GM12878 (cell line): ENCODE measurements around the gene ISG20. TPM values are rescaled to one million over a fixed set of nuclear protein-coding genes. Genes with fewer than 3 reads are reported as not detected.

Experiments
- ATAC-seq: fragments of 200-7000 bp; cut with Tn5 transposase; 3 replicates; pipeline ENCODE4 v1.9.1; 2020; ENCODE audit warnings: mild to moderate bottlenecking, moderate library complexity
- BruUV-seq: library from RNA; stranded (reverse); fragments of 400-500 nt; replicated peaks from 2 replicates; lab custom pipeline; 2021; lab: Mats Ljungman, UMichigan
- CTCF ChIA-PET: fragments of 300-600 bp; sonication (Branson Sonifier 250); formaldehyde crosslinking; extraction: SDS; loops from one replicate; lab custom pipeline; 2021; ENCODE audit warnings: inconsistent platforms; lab: Yijun Ruan, JAX
- POLR2A ChIA-PET: fragments of 350-600 bp; formaldehyde crosslinking; extraction: SDS; loops from one replicate; lab custom pipeline; 2021; ENCODE audit warnings: inconsistent platforms; lab: Charles Lee
- RAD21 ChIA-PET: fragments of 300-600 bp; sonication (Branson Sonifier 250); formaldehyde crosslinking; loops from one replicate; lab custom pipeline; 2023; ENCODE audit warnings: antibody characterized with exemption; ENCODE audit not compliant: unreplicated experiment; lab: Charles Lee
- SMC1A ChIA-PET: fragments of 300-600 bp; sonication (Branson Sonifier 250); formaldehyde crosslinking; loops from one replicate; lab custom pipeline; 2023; ENCODE audit not compliant: unreplicated experiment, uncharacterized antibody; lab: Charles Lee
- DNase-seq: peaks from one replicate; pipeline ENCODE4 v3.0.0-alpha.2; 2011; ENCODE audit warnings: low read depth, low spot score
- FAIRE-seq: peaks from 3 replicates; lab custom pipeline; 2011; peaks lifted over from hg19 to GRCh38; lab: Jason Lieb, UNC
- H2AFZ ChIP-seq: 2 replicates; pipeline ENCODE4 v1.6.0; 2011; ENCODE audit warnings: low read depth, low read length, control low read depth; ENCODE audit not compliant: control insufficient read depth
- H3K27ac ChIP-seq: 2 replicates; pipeline ENCODE4 v1.5.1; 2011; ENCODE audit warnings: control low read depth; ENCODE audit not compliant: control insufficient read depth, insufficient read depth
- H3K27me3 ChIP-seq, 2 experiments: replicated peaks in 1 of 2; 2 replicates each; pipeline versions ENCODE4 v1.6.0 to v1.6.1; 2011; ENCODE audit warnings: low read length in 1 of 2; ENCODE audit not compliant: control insufficient read depth in 2 of 2, insufficient read depth in 2 of 2
- H3K36me3 ChIP-seq, 2 experiments: 2 replicates each; pipeline ENCODE4 v1.5.1; 2011; ENCODE audit warnings: low read length in 1 of 2; ENCODE audit not compliant: control insufficient read depth in 2 of 2, insufficient read depth in 2 of 2
- H3K4me1 ChIP-seq: 2 replicates; pipeline ENCODE4 v1.6.1; 2011; ENCODE audit warnings: mild to moderate bottlenecking, low read length, moderate library complexity, mixed read lengths; ENCODE audit not compliant: control insufficient read depth, insufficient read depth
- H3K4me2 ChIP-seq: 2 replicates; pipeline ENCODE4 v1.6.0; 2011; ENCODE audit warnings: control low read depth; ENCODE audit not compliant: control insufficient read depth, insufficient read depth
- H3K4me3 ChIP-seq: fragments of 200-600 bp; sonication (generic); 2 replicates; pipeline ENCODE4 v1.5.1; 2016
- H3K79me2 ChIP-seq: 2 replicates; pipeline ENCODE4 v1.6.0; 2011; ENCODE audit warnings: low read length; ENCODE audit not compliant: control insufficient read depth, insufficient read depth
- H3K9ac ChIP-seq: 2 replicates; pipeline ENCODE4 v1.8.0; 2011; ENCODE audit warnings: low read length, control low read depth, mixed read lengths; ENCODE audit not compliant: control insufficient read depth, insufficient read depth
- H3K9me3 ChIP-seq: replicated peaks from 3 replicates; pipeline ENCODE4 v1.5.1; 2011; ENCODE audit warnings: mild to moderate bottlenecking, low read length; ENCODE audit not compliant: control insufficient read depth, insufficient read depth
- H4K20me1 ChIP-seq: 2 replicates; pipeline ENCODE4 v1.6.0; 2011; ENCODE audit not compliant: control insufficient read depth, insufficient read depth
- CEBPZ ChIP-seq: fragments of 150-350 bp; IDR thresholded peaks from 2 replicates; pipeline ENCODE4 v1.6.1; 2016; ENCODE audit warnings: low read depth, low read length
- E4F1 ChIP-seq: fragments of 450-650 bp; IDR thresholded peaks from 2 replicates; pipeline ENCODE4 v1.6.1; 2018; ENCODE audit warnings: borderline replicate concordance, mild to moderate bottlenecking; ENCODE audit not compliant: partially characterized antibody
- MEF2B ChIP-seq: fragments of 450-650 bp; IDR thresholded peaks from 2 replicates; pipeline ENCODE4 v1.6.1; 2018; ENCODE audit warnings: mild to moderate bottlenecking, moderate library complexity; ENCODE audit not compliant: partially characterized antibody, poor library complexity, severe bottlenecking
- MYC ChIP-seq: IDR thresholded peaks from 2 replicates; pipeline ENCODE4 v1.6.1; 2011; ENCODE audit warnings: mild to moderate bottlenecking, low read length, moderate library complexity, inconsistent platforms; ENCODE audit not compliant: insufficient read depth, insufficient replicate concordance, insufficient read length, severe bottlenecking
- NR2F1 ChIP-seq: fragments of 450-650 bp; conservative IDR thresholded peaks from 2 replicates; pipeline ENCODE4 v1.6.1; 2017; ENCODE audit warnings: mild to moderate bottlenecking
- NRF1 ChIP-seq: conservative IDR thresholded peaks from 2 replicates; pipeline ENCODE4 v1.6.1; 2011; ENCODE audit warnings: mild to moderate bottlenecking, low read depth, low read length, improper control_type of control experiment
- RB1 ChIP-seq: fragments of 450-650 bp; formaldehyde crosslinking; IDR thresholded peaks from 2 replicates; pipeline ENCODE4 v1.6.1; 2017; ENCODE audit warnings: mild to moderate bottlenecking, borderline replicate concordance
- RUNX3 ChIP-seq: IDR thresholded peaks from 2 replicates; pipeline ENCODE4 v1.6.1; 2012; ENCODE audit warnings: low read length, inconsistent platforms
- SMAD1 ChIP-seq: fragments of 450-650 bp; IDR thresholded peaks from 2 replicates; pipeline ENCODE4 v1.6.1; 2018; ENCODE audit warnings: mild to moderate bottlenecking, low read depth; ENCODE audit not compliant: partially characterized antibody
- SMAD5 ChIP-seq: IDR thresholded peaks from 2 replicates; pipeline ENCODE4 v1.6.1; 2016; ENCODE audit warnings: antibody characterized with exemption, low read depth
- SREBF2 ChIP-seq: IDR thresholded peaks from 2 replicates; pipeline ENCODE4 v1.6.1; 2012; ENCODE audit warnings: mild to moderate bottlenecking, low read length
- SUZ12 ChIP-seq: fragments of 200-600 bp; sonication (generic); IDR thresholded peaks from one replicate; pipeline ENCODE4 v1.6.1; 2018; ENCODE audit warnings: antibody characterized with exemption, mild to moderate bottlenecking; ENCODE audit not compliant: unreplicated experiment
- TCF12 ChIP-seq: IDR thresholded peaks from 2 replicates; pipeline ENCODE4 v1.6.1; 2011; ENCODE audit warnings: low read depth, mild to moderate bottlenecking, low read length
- USF1 ChIP-seq: IDR thresholded peaks from 2 replicates; pipeline ENCODE4 v1.6.1; 2011; ENCODE audit warnings: borderline replicate concordance, low read depth, mild to moderate bottlenecking, moderate library complexity, mixed read lengths, low read length; ENCODE audit not compliant: insufficient read depth; ENCODE audit errors: extremely low read length
- USF2 ChIP-seq: IDR thresholded peaks from 2 replicates; pipeline ENCODE4 v1.6.1; 2011; ENCODE audit warnings: low read depth, low read length, improper control_type of control experiment, borderline replicate concordance
- YY1 ChIP-seq: IDR thresholded peaks from 2 replicates; pipeline ENCODE4 v1.6.1; 2011; ENCODE audit warnings: low read depth, mild to moderate bottlenecking, low read length
- WGBS: methylation state at CpG from one replicate; pipeline ENCODE4 v1.1.6; 2016; ENCODE audit warnings: low lambda C conversion rate; ENCODE audit not compliant: insufficient replicate concordance, insufficient coverage; ENCODE audit errors: missing lambda C conversion rate; 5-methylcytosine and 5-hydroxymethylcytosine counted together
- in situ Hi-C: fragments of 300-500 bp; cut with MboI; formaldehyde crosslinking; loops from 9 replicates; pipeline ENCODE4 v1.14.3; 2018; ENCODE audit warnings: mixed read lengths
- intact Hi-C: fragments of 100-400 bp; cut with micrococcal nuclease; formaldehyde crosslinking; loops from one replicate; pipeline ENCODE4 v1.14.2; 2022; ENCODE audit not compliant: unreplicated experiment
- polyA plus RNA-seq, 11 experiments: library from polyadenylated mRNA; depleted of rRNA in 4 of 11; unstranded in 6 of 11; stranded (reverse) in 5 of 11; fragments of >200 nt; fragmentation: Nextera tagmentation in 4 of 11; fragmentation: Illumina TruSeq in 1 of 11; extraction: Ambion mirVana in 4 of 11; extraction: Trizol in 1 of 11; gene quantifications; 1 replicate in 1 of 11; 2 replicates in 10 of 11; pipeline versions ENCODE4 v1.2.1 to v1.2.3, GENCODE V29; 2011 to 2016; ENCODE audit warnings: inconsistent platforms in 2 of 11, missing spikeins in 2 of 11, low read depth in 1 of 11
- total RNA-seq, 4 experiments: library from RNA; depleted of rRNA in 3 of 4; stranded (reverse); fragments of >200 nt in 3 of 4; fragmentation: Illumina TruSeq in 1 of 4; extraction: Trizol in 1 of 4; gene quantifications; 2 replicates each; pipeline versions ENCODE4 v1.2.1 to v1.2.3, GENCODE V29; 2013 to 2021

Gene ISG20
- total and polyA plus RNA-seq, 10 of the 15 experiments (the other 5 are each of a cell fraction or from before 2014, with no cell fraction given), result 23.4 to 210 (median 85.9) TPM

GRCh38 chr15:88652456-88653199 is 13.8 kb downstream of the ISG20 start:
- ATAC-seq (no peak), DNase-seq (no peak), FAIRE-seq (no peak)
- intact Hi-C loops, result no loop called here
- H2AFZ ChIP-seq, result no peak overlapping the region
- H3K4me1 ChIP-seq, result peaks cover 35% of the 10 kb centered on the region
- H3K27ac ChIP-seq, result no peak overlapping the region
- ChIA-PET POLR2A (no interaction called here), CTCF (interaction anchor here (5.8 kb wide), 1 partner anchor 28 kb away, joined by 61 read pairs; no protein-coding TSS in a partner anchor), SMC1A (interaction anchor here (1.1 kb wide), 1 partner anchor 28 kb away, joined by 7 read pairs; no protein-coding TSS in a partner anchor), RAD21 (no interaction called here)
- no peaks in the 10 kb centered on the region for H3K27me3 ChIP-seq
- H3K4me2 ChIP-seq, result no peak overlapping the region
- no peaks in the 10 kb centered on the region; the same call in 1 of the 2 replicates for H4K20me1 ChIP-seq
- WGBS, result 75% methylated on average over 6 of the region's 8 CpGs
- H3K79me2 ChIP-seq, result peaks cover 1% of the 10 kb centered on the region
- no TSS peak for BruUV-seq
- H3K36me3 ChIP-seq, result peaks cover 0 to 11% of the 10 kb centered on the region in 2 experiments
- H3K4me3 ChIP-seq, result no peak overlapping the region
- H3K9ac ChIP-seq, result no peak overlapping the region
- no peaks in the 10 kb centered on the region for H3K9me3 ChIP-seq
- in situ Hi-C loops, result no loop called here
- TF ChIP-seq USF2 (no peak), SMAD1 (no peak), NRF1 (no peak), USF1 (no peak), SUZ12 (no peak), NR2F1 (no peak), RUNX3 (no peak), SREBF2 (no peak), YY1 (no peak), TCF12 (no peak), MEF2B (no peak), MYC (no peak), RB1 (no peak), CEBPZ (no peak), SMAD5 (no peak), E4F1 (no peak)
